Measurements from ENCODE around the gene GSG1L. TPM values are rescaled to one million over a fixed set of nuclear protein-coding genes. Genes with fewer than 3 reads are reported as not detected.
A peak's percentile ranks its signal among the peaks of the same experiment; 100 is the strongest.

Gene GSG1L
- total RNA-seq, 1 donor from 2014 or later, result not detected

- no peak for DNase-seq (ENCODE audit: low spot score in 2 of 2)
- H3K4me3 ChIP-seq, result no peak overlapping the region
- no peaks in the 10 kb centered on the region for H3K36me3 ChIP-seq
- intact Hi-C loops (cut with DNase I), result no loop called here
- H3K9me3 ChIP-seq, result peaks cover 0 to 8% of the 10 kb centered on the region in 2 donors
- H3K27me3 ChIP-seq, result no peaks in the 10 kb centered on the region
- H3K4me1 ChIP-seq, result no peaks in the 10 kb centered on the region
- no peak for TF ChIP-seq CTCF (IDR thresholded peaks at IDR 0.05)
- H3K27ac ChIP-seq, result no peak overlapping the region
Measured at GRCh38 chr16:27870116-27870798, 193.3 kb downstream of the GSG1L start.

GRCh38 chr16:27869411-27869810 lies 194.1 kb downstream of the GSG1L start:
- no peaks in the 10 kb centered on the region for H3K36me3 ChIP-seq
- intact Hi-C loops (cut with DNase I), result no loop called here
- no peak for TF ChIP-seq CTCF (IDR thresholded peaks at IDR 0.05)
- no peak overlapping the region for H3K27ac ChIP-seq
- H3K4me1 ChIP-seq, result no peaks in the 10 kb centered on the region
- H3K27me3 ChIP-seq, result no peaks in the 10 kb centered on the region
- no peak for DNase-seq (ENCODE audit: low spot score in 2 of 2)
- H3K9me3 ChIP-seq, result peaks cover 0 to 15% of the 10 kb centered on the region in 2 donors
- H3K4me3 ChIP-seq, result no peak overlapping the region

GRCh38 chr16:27868180-27868579 lies 195.3 kb downstream of the GSG1L start:
- TF ChIP-seq CTCF (IDR thresholded peaks at IDR 0.05), result no peak
- H3K9me3 ChIP-seq, result peaks cover 0 to 27% of the 10 kb centered on the region in 2 donors
- intact Hi-C loops (cut with DNase I), result no loop called here
- H3K36me3 ChIP-seq, result no peaks in the 10 kb centered on the region
- H3K4me3 ChIP-seq, result no peak overlapping the region
- no peaks in the 10 kb centered on the region for H3K27me3 ChIP-seq
- no peaks in the 10 kb centered on the region for H3K4me1 ChIP-seq
- no peak overlapping the region for H3K27ac ChIP-seq
- DNase-seq (ENCODE audit: low spot score in 2 of 2), result no peak

GRCh38 chr16:27867122-27868110 lies 196.1 kb downstream of the GSG1L start:
- peak in 2 of 3 experiments; percentile 32 to 46 for TF ChIP-seq CTCF (IDR thresholded peaks at IDR 0.05)
- no peaks in the 10 kb centered on the region for H3K4me1 ChIP-seq
- no peaks in the 10 kb centered on the region for H3K36me3 ChIP-seq
- intact Hi-C loops (cut with DNase I), result no loop called here
- no peak overlapping the region for H3K4me3 ChIP-seq
- DNase-seq (ENCODE audit: low spot score in 2 of 2), result no peak
- peaks cover 0 to 31% of the 10 kb centered on the region in 2 donors for H3K9me3 ChIP-seq
- no peaks in the 10 kb centered on the region for H3K27me3 ChIP-seq
- H3K27ac ChIP-seq, result no peak overlapping the region

- no peak overlapping the region for H3K4me3 ChIP-seq
- no peak for TF ChIP-seq CTCF (IDR thresholded peaks at IDR 0.05)
- H3K9me3 ChIP-seq, result peaks cover 0 to 31% of the 10 kb centered on the region in 2 donors
- intact Hi-C loops (cut with DNase I), result no loop called here
- no peaks in the 10 kb centered on the region for H3K4me1 ChIP-seq
- no peaks in the 10 kb centered on the region for H3K27me3 ChIP-seq
- DNase-seq (ENCODE audit: low spot score in 2 of 2), result no peak
- no peak overlapping the region for H3K27ac ChIP-seq
- H3K36me3 ChIP-seq, result no peaks in the 10 kb centered on the region
Measured at GRCh38 chr16:27863377-27863776, 200.1 kb downstream of the GSG1L start.
